ENCODE data around the gene TRIM46.
A peak's percentile ranks its signal among the peaks of the same experiment; 100 is the strongest.
"Not testable (repeated sequence)": the region's sequence is repeated elsewhere in the genome, so short reads cannot be mapped to it uniquely, and the experiment has no call there.

Gene TRIM46

GRCh38 chr1:155139895-155140629, 33.6 kb upstream of the TRIM46 start, which contains the start of gene DPM3:
Gene DPM3, minus strand, starts transcription at chr1:155140531. Its CDS starts 291 bp downstream, at chr1:155140240.
- peak; percentile 88 for DNase-seq (ENCODE audit: low spot score)

- DNase-seq (ENCODE audit: low spot score), result no peak
These were observed 33.1 kb upstream of the TRIM46 start for GRCh38 chr1:155140630-155140953.

GRCh38 chr1:155141749-155142148, 31.9 kb upstream of the TRIM46 start:
- no peak for DNase-seq (ENCODE audit: low spot score)

GRCh38 chr1:155145491-155145890, 28.2 kb upstream of the TRIM46 start:
- DNase-seq (ENCODE audit: low spot score), result no peak

- not testable (repeated sequence) for DNase-seq (ENCODE audit: low spot score)
These were observed 17.5 kb upstream of the TRIM46 start for GRCh38 chr1:155155996-155156643.

GRCh38 chr1:155158991-155159390, 14.7 kb upstream of the TRIM46 start:
- DNase-seq (ENCODE audit: low spot score), result no peak

GRCh38 chr1:155160128-155160527, 13.5 kb upstream of the TRIM46 start:
- no peak for DNase-seq (ENCODE audit: low spot score)

GRCh38 chr1:155162631-155163030, 11.0 kb upstream of the TRIM46 start:
- DNase-seq (ENCODE audit: low spot score), result not testable (repeated sequence)

- not testable (repeated sequence) for DNase-seq (ENCODE audit: low spot score)
These were observed 9.9 kb upstream of the TRIM46 start for GRCh38 chr1:155163785-155164184.

GRCh38 chr1:155164625-155165024, 9.0 kb upstream of the TRIM46 start:
- not testable (repeated sequence) for DNase-seq (ENCODE audit: low spot score)

GRCh38 chr1:155166051-155166470, 7.6 kb upstream of the TRIM46 start:
- no peak for DNase-seq (ENCODE audit: low spot score)

- no peak for DNase-seq (ENCODE audit: low spot score)
These were observed 7.0 kb upstream of the TRIM46 start for GRCh38 chr1:155166471-155167165.

GRCh38 chr1:155167166-155168104, 6.2 kb upstream of the TRIM46 start:
- DNase-seq (ENCODE audit: low spot score), result peak; percentile 85

- not testable (repeated sequence) for DNase-seq (ENCODE audit: low spot score)
These were observed 5.6 kb upstream of the TRIM46 start for GRCh38 chr1:155168105-155168445.

- DNase-seq (ENCODE audit: low spot score), result no peak
These were observed 5.0 kb upstream of the TRIM46 start for GRCh38 chr1:155168456-155169210.

GRCh38 chr1:155169541-155169940, 4.1 kb upstream of the TRIM46 start:
- DNase-seq (ENCODE audit: low spot score), result no peak

GRCh38 chr1:155170101-155170785, 3.4 kb upstream of the TRIM46 start:
- no peak for DNase-seq (ENCODE audit: low spot score)

- no peak for DNase-seq (ENCODE audit: low spot score)
These were observed 2.8 kb upstream of the TRIM46 start for GRCh38 chr1:155170806-155171205.

- no peak for DNase-seq (ENCODE audit: low spot score)
These were observed 1.6 kb upstream of the TRIM46 start for GRCh38 chr1:155171836-155172731.
